ENCODE results near the gene ITPR1. TPM values are rescaled to one million over a fixed set of nuclear protein-coding genes. Genes with fewer than 3 reads are reported as not detected.
A peak's percentile ranks its signal among the peaks of the same experiment; 100 is the strongest.

The ITPR1 gene
- total and polyA plus RNA-seq, 4 donors, result 3.7 to 39.4 (median 8.2) TPM

DNA sequence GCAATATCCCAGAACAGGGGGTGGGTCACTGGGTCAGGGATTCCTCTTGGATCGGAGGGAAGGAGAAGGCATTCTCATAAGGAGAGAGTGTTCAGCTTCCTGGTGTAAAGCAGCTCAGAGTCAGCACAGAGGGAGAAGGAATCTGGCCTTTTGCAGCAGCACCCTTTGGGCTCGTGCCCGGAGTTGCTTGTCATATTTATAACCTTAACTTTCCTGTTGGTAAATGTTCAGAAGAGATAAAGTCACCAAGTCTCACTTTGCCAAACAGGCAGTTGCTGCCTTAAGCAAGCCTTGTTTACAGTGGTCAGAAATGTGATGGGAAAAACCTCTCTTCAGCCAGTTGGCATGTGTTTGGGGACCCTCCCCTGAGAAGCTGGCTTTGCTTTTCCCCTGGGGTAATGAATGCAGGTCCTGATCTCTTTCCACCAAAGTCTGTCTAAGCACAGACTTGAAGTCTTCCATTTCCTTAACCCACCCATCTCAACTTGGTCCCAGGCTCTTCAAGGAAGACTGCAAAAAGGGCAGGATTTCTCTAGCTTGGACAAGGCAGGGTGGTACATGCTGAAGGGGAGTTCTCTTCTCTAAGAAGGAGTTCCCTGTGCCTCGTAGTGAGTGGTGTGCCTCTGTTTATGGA is 279.1 kb downstream of the ITPR1 start:
- Histone ChIP-seq H3K4me3 (ENCODE audit: low read depth in 1 of 3, low read length in 3 of 3) (no peak overlapping the region), H3K27me3 (ENCODE audit: control insufficient read depth in 4 of 4, insufficient read depth in 4 of 4, low read length in 3 of 4) (no peaks in the 10 kb centered on the region), H3K9me3 (ENCODE audit: control insufficient read depth in 4 of 4, low read length in 3 of 4) (no peaks in the 10 kb centered on the region), H3K9ac (ENCODE audit: low read depth in 1 of 2, low read length in 2 of 2) (no peak overlapping the region), H3K27ac (ENCODE audit: low read depth in 1 of 2, low read length in 2 of 2) (peak overlapping the region; percentile 26 to 68), H3K4me1 (ENCODE audit: control insufficient read depth in 4 of 4, insufficient read depth in 4 of 4, low read length in 3 of 4) (no peaks in the 10 kb centered on the region), H3K36me3 (ENCODE audit: control insufficient read depth in 4 of 4, insufficient read depth in 3 of 4, low read depth in 1 of 4, low read length in 3 of 4) (no peaks in the 10 kb centered on the region)
- WGBS, result 65% methylated on average over 4 of the region's 4 CpGs
- peak in 1 of 2 donors; percentile 18 for TF ChIP-seq RAD21 (IDR thresholded peaks at IDR 0.05)
- TF ChIP-seq SP1 (IDR thresholded peaks at IDR 0.05), result peak; percentile 19
- TF ChIP-seq NR2F2 (IDR thresholded peaks at IDR 0.05), result peak; percentile 77
- TF ChIP-seq EGR1 (IDR thresholded peaks at IDR 0.05; ENCODE audit: low read depth in 2 of 2), result no peak
- TF ChIP-seq, protein P1, sequence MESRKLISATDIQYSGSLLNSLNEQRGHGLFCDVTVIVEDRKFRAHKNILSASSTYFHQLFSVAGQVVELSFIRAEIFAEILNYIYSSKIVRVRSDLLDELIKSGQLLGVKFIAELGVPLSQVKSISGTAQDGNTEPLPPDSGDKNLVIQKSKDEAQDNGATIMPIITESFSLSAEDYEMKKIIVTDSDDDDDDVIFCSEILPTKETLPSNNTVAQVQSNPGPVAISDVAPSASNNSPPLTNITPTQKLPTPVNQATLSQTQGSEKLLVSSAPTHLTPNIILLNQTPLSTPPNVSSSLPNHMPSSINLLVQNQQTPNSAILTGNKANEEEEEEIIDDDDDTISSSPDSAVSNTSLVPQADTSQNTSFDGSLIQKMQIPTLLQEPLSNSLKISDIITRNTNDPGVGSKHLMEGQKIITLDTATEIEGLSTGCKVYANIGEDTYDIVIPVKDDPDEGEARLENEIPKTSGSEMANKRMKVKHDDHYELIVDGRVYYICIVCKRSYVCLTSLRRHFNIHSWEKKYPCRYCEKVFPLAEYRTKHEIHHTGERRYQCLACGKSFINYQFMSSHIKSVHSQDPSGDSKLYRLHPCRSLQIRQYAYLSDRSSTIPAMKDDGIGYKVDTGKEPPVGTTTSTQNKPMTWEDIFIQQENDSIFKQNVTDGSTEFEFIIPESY (IDR thresholded peaks at IDR 0.05), result no peak
- DNase-seq (ENCODE audit: low spot score), result no peak

DNA sequence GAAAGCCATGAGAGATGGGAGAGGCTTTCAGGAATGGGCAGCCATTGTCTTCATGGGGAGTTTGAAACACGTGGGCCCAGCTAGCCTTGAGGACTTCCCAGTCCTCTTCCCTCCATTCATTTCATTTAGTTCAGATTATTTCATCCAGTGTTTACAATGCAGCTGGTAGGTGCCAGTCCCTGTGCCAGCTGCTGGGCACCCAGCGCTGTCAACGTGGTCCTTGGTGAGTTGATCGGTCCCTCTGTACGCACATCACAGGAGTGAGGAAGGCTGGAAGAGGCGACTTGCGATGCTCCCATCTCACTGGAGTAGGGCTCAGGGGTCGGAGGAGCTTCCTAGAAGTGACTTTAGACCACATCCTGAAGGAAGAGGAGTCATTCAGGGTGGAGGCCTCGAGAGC is 279.7 kb downstream of the ITPR1 start:
- 91% methylated on average over 9 of the region's 9 CpGs for WGBS
- H3K4me1 ChIP-seq (ENCODE audit: control insufficient read depth in 4 of 4, insufficient read depth in 4 of 4, low read length in 3 of 4), result no peaks in the 10 kb centered on the region
- no peaks in the 10 kb centered on the region for H3K9me3 ChIP-seq (ENCODE audit: control insufficient read depth in 4 of 4, low read length in 3 of 4)
- H3K36me3 ChIP-seq (ENCODE audit: control insufficient read depth in 4 of 4, insufficient read depth in 3 of 4, low read depth in 1 of 4, low read length in 3 of 4), result no peaks in the 10 kb centered on the region
- no peak overlapping the region for H3K4me3 ChIP-seq (ENCODE audit: low read depth in 1 of 3, low read length in 3 of 3)
- TF ChIP-seq NR2F2 (IDR thresholded peaks at IDR 0.05) (no peak), FOXA1 (IDR thresholded peaks at IDR 0.05) (no peak), TAF1 (conservative IDR thresholded peaks at IDR 0.05) (no peak), JUND (IDR thresholded peaks at IDR 0.05) (no peak), FOXA2 (IDR thresholded peaks at IDR 0.05) (no peak), EGR1 (IDR thresholded peaks at IDR 0.05; ENCODE audit: low read depth in 2 of 2) (no peak)
- H3K9ac ChIP-seq (ENCODE audit: low read depth in 1 of 2, low read length in 2 of 2), result no peak overlapping the region
- H3K27ac ChIP-seq (ENCODE audit: low read depth in 1 of 2, low read length in 2 of 2), result peak overlapping the region; percentile 26 to 68
- DNase-seq (ENCODE audit: low spot score), result no peak
- H3K27me3 ChIP-seq (ENCODE audit: control insufficient read depth in 4 of 4, insufficient read depth in 4 of 4, low read length in 3 of 4), result no peaks in the 10 kb centered on the region

DNA sequence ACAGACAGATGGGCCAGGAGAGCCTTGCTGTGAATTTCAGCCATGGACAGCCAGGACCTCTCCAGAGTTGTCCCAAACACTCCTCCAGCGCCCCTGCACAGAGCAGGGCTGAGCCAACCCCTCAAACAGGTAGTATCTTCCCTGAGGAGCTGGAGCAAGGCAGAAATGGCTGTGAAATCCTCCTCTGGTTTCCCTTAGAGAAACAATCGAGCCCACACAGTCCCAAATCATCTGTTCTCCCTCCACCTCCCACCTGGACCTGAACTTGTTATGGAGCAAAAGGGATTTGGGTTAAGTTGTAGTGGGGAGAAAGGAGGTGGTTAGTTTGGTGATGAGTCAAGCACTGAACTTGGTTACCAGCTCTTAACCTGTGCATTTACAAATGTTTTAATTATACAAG is 280.4 kb downstream of the ITPR1 start:
- WGBS, result 79% methylated on average over 2 of the region's 2 CpGs
- Histone ChIP-seq H3K9me3 (ENCODE audit: control insufficient read depth in 4 of 4, low read length in 3 of 4) (no peaks in the 10 kb centered on the region), H3K4me1 (ENCODE audit: control insufficient read depth in 4 of 4, insufficient read depth in 4 of 4, low read length in 3 of 4) (no peaks in the 10 kb centered on the region), H3K27ac (ENCODE audit: low read depth in 1 of 2, low read length in 2 of 2) (no peak overlapping the region), H3K36me3 (ENCODE audit: control insufficient read depth in 4 of 4, insufficient read depth in 3 of 4, low read depth in 1 of 4, low read length in 3 of 4) (no peaks in the 10 kb centered on the region), H3K27me3 (ENCODE audit: control insufficient read depth in 4 of 4, insufficient read depth in 4 of 4, low read length in 3 of 4) (no peaks in the 10 kb centered on the region), H3K9ac (ENCODE audit: low read depth in 1 of 2, low read length in 2 of 2) (no peak overlapping the region), H3K4me3 (ENCODE audit: low read depth in 1 of 3, low read length in 3 of 3) (no peak overlapping the region)
- TF ChIP-seq, protein P1 (IDR thresholded peaks at IDR 0.05), result no peak
- TF ChIP-seq, protein P2, sequence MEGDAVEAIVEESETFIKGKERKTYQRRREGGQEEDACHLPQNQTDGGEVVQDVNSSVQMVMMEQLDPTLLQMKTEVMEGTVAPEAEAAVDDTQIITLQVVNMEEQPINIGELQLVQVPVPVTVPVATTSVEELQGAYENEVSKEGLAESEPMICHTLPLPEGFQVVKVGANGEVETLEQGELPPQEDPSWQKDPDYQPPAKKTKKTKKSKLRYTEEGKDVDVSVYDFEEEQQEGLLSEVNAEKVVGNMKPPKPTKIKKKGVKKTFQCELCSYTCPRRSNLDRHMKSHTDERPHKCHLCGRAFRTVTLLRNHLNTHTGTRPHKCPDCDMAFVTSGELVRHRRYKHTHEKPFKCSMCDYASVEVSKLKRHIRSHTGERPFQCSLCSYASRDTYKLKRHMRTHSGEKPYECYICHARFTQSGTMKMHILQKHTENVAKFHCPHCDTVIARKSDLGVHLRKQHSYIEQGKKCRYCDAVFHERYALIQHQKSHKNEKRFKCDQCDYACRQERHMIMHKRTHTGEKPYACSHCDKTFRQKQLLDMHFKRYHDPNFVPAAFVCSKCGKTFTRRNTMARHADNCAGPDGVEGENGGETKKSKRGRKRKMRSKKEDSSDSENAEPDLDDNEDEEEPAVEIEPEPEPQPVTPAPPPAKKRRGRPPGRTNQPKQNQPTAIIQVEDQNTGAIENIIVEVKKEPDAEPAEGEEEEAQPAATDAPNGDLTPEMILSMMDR (IDR thresholded peaks at IDR 0.05; ENCODE audit: low read depth, low read length, missing input control), result no peak
- TF ChIP-seq FOXA1 (IDR thresholded peaks at IDR 0.05), result no peak
- no peak for TF ChIP-seq SP1 (IDR thresholded peaks at IDR 0.05)
- TF ChIP-seq YY1 (IDR thresholded peaks at IDR 0.05), result no peak
- TF ChIP-seq JUND (IDR thresholded peaks at IDR 0.05), result no peak
- TF ChIP-seq, protein P3, sequence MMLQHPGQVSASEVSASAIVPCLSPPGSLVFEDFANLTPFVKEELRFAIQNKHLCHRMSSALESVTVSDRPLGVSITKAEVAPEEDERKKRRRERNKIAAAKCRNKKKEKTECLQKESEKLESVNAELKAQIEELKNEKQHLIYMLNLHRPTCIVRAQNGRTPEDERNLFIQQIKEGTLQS (IDR thresholded peaks at IDR 0.05), result no peak
- TF ChIP-seq GABPA (IDR thresholded peaks at IDR 0.05 in 1 of 2, conservative IDR thresholded peaks at IDR 0.05 in 1 of 2), result no peak
- TF ChIP-seq NR2F2 (IDR thresholded peaks at IDR 0.05), result no peak
- no peak for TF ChIP-seq EGR1 (IDR thresholded peaks at IDR 0.05; ENCODE audit: low read depth in 2 of 2)
- no peak for TF ChIP-seq FOXA2 (IDR thresholded peaks at IDR 0.05)
- TF ChIP-seq RXRA (IDR thresholded peaks at IDR 0.05), result no peak
- TF ChIP-seq, protein P4, sequence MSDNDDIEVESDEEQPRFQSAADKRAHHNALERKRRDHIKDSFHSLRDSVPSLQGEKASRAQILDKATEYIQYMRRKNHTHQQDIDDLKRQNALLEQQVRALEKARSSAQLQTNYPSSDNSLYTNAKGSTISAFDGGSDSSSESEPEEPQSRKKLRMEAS (IDR thresholded peaks at IDR 0.05), result no peak
- no peak for DNase-seq (ENCODE audit: low spot score)
